GM21717 (cell line): ENCODE data around the gene TBK1.

Experiments used
- ATAC-seq: cut with Tn5 transposase; IDR thresholded peaks from one replicate; pipeline ENCODE4 v1.9.1; 2021; ENCODE audit warnings: mild to moderate bottlenecking, moderate library complexity; ENCODE audit not compliant: unreplicated experiment

Gene TBK1

DNA sequence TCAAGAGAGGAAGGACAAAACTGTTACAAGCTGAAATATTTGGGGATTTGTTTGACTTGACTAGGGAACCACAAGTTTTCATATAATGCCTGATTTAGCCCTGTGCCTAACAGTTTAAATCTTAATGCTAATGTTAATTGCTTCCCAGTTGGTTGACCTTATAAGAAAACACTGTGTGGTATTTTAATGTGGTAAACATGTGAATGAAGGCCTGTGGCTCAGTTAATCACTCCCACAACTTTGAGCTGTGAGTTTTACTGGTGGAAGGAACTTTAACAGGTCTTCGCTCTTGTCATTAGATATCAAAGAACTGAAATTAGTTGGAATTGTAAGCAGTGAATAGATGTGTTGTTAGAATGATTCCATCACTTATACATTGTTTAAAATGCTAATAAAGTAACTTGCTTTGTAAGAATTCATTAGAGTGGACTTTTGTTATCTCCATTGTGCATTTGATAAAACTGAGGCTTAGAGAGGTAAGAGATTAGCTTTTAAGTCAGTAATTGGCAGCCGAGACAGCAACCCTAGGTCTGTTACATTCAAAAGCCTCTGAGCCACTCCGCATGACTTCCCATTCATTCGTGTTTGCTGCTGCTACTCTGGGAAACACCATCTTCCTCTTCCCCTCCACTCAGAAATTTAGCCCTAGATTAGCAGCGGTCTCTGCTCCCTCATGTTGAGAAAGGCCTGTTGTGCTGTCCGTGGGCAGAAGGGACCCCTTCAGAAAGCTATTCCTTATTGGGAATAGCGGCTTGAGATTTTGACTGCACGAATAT, 1.0 kb upstream of the TBK1 start:
- ATAC-seq: no peak

DNA sequence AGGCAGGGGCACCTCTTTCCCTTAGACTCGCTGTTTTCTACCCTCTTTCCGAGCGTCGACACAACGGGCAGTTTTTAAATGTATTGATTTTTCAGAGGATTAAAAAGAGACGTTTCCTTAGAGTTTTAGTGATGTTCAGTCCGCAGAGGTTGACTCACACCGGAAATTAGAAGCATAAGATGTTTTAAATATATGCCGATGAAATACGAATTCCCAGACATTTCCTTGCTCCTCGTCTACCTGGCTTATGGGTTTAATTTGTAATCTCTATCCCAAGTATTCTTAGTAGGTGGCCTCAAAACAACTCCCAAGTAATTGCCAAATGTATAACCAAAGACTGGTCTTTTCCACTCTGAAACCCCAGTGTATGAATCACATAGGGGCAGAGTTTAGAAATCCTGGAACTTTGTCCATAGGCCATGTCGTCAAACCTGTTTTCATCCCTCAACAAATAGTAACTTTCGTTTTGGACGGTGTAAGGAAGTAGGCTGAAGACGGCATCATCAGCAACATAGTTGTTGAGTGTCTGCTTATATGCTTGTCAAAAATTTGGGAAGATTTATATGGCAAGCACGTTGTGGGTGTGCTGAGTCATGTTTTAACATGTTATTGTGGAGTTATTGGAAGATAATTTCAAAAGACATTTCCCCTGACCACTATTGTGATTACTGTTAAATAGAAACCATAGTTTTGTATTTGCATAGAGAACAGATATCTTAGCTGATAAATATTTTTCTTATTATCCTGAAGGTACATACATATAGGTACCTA, 824 bp downstream of the TBK1 start:
- no peak for ATAC-seq

DNA sequence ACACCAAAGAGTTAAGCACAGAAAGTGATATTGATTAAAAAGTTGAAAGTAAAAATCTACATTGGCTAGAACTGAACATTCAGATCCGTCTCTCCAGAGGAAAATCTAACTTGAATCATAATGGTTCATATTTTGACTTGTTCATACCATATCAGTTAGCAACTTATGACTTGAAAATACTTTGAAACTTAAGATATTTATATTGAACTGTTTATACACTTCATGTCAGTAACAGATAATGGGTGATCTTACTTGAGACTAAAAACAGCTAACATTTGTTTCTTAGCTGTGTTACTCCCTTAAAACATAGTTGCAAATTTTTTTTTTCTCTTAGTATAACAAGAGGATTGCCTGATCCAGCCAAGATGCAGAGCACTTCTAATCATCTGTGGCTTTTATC, 3.6 kb downstream of the TBK1 start:
- no peak for ATAC-seq

DNA sequence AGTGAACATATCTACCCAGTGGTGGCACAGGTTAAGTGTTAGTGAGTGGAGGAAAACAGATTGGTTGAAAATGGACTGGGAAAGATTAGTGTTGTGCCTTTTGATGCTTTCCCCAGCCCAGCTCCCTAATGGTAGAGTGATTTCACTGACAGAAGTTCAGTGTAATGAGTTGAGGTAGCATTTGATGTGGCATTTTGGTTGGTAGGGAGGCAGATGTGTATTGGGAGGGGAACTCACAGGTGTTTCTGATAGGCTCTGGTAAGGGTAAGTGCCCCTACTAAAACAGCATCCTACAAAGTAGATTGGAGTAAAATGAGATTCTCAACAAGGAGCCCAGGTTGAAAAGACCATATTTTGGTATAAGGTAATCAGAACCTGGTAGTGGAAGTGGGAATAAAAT, 4.2 kb downstream of the TBK1 start:
- ATAC-seq: no peak

DNA sequence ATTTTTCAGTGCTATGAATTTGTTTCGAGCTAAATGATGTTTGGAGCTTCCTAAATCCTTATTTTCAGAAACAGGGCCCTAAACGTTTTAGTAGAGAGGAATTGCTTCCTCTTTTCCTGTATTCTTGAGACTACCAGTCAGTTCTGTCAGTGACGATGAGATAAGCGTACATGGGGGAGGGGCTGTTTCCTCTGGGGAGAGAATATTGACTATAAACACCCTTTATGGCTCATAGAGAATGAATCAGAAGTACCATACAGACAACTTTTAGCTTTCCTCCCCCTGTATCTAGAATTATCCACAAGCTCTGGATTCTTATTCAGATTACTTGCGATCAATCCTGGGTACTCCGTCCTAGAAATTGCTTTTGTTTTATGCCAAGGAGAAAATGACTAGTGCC, 5.1 kb downstream of the TBK1 start:
- no peak for ATAC-seq

DNA sequence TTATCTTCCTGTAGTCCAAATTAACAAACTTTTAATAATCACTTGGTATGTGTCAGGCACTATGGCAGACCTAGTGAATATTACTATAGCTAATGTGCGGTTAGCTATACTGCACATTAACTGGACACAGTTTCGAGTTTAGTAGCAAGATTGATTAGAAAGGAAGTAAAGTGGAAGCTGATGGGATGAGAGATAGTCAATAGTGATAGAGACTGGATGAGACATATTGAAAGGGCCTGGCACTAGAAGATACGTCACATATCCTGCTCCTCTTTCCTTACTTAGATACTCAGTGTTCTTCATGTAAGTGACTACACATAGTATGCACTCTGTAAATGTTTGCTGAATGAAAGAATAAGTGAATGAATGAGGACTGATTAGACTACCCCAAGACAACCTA, 5.5 kb downstream of the TBK1 start:
- no peak for ATAC-seq

DNA sequence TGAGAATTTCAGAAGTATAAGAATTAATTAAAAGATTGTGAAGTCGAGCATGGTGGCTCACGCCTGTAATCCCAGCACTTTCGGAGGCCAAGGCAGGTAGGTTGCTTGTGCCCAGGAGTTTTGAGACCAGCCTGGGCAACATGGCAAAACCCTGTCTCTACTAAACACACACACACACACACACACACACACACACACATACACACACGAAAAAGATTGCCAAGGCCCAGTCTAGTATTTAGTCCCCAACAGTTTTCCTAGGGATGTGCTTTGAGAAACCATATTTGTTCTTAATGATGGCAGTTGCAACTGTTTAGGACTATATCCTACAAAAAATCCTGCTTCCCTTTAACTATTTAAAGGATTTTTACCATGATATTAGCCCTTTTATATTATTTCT, 6.0 kb downstream of the TBK1 start:
- ATAC-seq: no peak

DNA sequence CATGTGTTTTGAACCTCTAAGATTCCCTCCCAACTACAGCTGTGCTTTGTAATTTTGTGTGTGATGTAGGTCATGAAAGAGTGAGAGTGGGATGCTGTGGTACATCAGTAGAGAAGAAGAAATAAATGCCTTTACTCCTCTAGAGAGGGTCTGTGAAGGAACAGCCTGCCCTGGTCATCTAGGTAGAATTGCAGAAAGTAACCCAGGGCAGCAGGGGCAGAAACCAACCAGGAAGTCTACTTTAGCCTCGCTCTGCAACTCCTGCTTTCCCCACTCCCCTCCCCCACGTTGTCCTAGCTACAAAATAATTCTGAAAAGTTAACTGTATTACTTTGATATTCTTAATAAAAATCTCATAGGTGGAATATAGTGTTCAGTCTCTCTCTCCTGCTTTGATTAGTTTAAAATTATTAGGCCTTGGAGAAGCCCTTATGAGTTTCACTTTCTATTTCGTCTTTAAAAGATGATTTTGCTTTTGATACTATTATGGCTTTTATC, 7.5 kb downstream of the TBK1 start:
- no peak for ATAC-seq

DNA sequence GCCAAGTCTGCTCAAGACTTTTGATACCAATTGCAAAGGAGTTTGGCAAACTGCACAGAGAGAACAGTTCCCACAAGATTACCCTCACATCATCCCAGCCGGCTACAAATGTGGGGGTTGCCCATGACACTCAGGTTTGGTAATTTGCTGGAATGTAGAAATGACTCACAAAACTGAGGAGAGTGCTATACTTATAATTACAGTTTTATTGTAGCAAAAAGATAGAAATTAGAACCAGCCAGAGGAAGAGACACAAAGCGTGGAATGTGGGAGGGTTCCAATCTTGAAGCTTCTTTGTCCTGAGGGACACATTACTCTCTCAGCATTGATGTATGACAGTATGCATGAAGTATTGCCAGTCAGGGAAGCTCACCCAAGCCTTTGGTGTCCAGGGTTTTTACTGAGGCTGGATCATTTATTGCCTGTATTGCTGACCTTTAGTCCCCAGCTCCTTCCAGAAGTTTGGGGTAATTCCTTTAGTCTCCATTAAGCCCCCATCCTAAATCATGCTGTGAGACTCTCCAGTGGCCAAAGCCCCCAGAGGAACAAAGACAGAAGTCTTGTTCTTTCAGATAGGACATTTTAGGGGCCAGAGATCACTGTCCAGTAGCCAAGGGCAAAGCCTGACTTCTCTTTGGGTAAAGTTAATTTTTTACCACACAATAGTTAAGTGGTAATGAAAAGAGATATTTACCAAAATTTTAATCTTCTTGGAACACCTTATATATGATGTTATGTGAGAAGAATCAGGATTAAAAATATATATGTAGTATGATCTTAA, 9.9 kb downstream of the TBK1 start:
- ATAC-seq: no peak

DNA sequence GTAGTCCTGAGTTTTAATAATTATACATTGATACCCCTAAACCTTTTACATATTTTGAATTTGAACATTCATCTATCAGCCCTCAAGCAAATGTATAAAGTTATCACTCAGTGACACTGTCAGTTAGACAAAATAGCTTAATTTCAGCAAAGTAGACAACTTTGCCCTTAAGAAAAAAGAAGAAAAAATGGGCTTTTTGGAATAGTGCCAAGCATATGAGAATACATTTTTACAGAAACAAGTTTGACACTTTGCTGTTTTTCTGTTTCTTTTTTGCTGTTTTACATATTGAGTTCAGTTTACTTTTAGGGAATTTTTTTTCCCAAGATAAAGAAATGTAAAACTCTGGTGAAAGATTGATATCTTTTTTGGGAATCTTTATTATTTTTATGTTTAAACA, 14.3 kb downstream of the TBK1 start:
- ATAC-seq: no peak

DNA sequence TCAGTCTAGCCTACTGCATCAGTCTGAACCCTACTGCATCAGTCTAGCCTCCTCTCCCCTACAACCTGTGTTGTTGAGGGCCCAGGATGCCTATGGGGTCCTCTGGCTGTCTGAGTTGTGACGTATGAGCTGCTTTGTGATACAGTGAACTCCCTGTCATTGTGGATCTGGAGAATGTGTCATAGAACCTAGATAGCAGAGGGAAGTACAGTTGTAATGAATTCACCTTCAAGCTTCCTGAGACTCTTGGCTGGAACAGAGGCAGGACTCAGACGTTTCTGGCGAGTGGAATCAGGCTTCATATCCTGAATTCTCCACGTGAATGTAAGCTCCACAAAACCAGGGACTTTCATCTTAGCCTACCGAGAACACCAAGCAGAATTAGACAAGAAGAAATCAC, 17.0 kb downstream of the TBK1 start:
- ATAC-seq: no peak

DNA sequence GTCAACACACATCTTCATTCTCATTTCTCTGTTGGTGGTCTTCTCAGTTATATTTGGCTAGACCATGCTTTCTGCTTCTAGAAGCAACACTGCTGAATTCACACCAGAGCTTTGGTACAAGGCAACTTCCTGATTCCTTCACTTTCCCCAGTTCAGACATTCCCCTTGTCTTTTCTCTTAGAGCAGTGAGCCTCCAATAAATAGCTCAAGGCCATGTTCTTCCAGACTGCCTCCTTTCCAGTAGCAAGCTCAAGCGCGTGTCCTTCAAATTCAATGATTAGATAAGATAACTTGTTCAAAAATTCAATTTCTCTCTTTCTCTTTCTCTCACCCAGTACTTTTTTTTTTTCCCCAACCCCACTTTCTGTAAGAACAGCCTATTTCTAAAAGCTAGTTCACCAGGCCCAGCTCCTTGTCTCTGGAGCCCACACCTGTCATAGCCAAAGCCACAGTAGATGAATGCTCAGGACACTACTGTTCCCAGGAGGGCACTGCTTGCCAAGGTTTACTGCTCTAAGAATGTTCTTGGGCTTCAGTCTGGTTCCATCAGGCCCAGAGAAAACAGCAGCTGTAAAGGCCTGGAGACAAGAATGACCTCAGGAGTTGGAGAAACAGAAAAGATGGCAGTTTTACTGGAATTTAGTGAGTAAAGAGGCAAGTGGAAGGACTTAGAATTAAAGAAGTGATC, 17.7 kb downstream of the TBK1 start:
- ATAC-seq: no peak

DNA sequence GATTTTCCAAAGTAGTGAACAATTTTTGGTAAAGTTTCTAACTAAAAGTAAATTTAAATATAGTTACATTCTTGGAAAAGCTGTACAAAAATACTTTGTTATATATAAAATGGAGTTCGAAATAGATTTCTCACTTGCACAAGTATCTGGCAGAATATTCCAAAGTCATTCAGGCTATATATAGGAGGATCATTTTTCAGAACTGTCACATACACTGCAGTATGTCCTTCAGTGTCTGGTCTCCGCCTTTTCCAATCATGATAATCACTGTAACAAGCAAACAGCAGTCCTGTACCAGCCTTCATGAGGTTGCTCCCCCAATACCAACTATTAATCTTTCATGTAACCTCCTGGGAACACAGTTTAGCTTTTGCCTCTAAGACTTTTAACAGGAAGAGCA, 18.6 kb downstream of the TBK1 start:
- no peak for ATAC-seq

DNA sequence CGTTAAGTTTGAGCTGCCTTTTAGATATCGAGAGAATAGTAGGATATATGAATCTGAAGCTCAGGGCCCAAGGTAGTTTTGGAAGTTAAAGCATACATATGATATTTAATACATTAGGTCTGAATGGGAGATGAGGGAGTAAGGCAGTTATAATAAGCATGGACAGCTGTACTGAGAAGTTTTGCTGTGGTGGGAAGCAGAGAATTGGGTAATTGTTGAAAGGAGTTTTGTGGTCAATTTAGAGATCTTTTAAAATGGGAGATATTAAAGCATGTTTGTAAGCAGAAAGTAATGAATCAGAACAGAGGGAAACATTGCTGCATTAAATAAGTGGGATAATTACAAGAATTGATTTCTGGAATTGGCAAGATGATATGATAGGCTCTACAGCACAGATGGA, 21.3 kb downstream of the TBK1 start:
- ATAC-seq: no peak

DNA sequence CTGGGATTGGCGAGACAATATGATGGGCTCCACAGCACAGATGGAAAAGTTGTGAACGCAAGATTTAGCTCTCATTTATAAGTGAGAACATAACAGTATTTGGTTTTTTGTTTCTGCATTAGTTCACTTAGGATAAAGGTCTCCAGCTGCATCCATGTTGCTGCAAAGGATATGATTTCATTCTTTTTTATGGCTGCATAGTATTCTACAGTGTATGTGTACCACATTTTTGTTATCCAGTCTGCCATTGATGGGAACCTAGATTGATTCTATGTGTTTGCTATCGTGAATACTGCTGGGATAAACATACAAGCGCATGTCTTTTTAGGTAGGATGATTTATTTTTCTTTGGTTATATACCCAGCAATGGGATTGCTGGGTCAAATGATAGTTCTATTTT, 23.6 kb downstream of the TBK1 start:
- no peak for ATAC-seq

DNA sequence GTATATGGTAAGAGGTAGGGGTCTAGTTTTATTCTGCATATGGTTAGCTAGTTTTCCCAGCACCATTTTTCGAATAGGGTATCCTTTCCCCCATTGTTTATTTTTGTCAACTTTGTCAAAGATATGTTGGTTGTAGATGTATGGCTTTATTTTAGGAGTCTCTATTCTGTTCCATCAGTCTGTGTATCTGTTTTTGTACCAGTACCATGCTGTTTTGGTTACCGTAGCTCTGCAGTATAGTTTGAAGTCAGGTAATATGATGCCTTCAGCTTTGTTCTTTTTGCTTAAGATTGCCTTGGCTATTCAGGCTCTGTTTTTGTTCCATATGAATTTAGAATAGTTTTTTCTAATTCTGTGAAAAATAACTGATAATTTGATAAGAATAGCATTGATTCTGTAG, 24.9 kb downstream of the TBK1 start:
- ATAC-seq: no peak

DNA sequence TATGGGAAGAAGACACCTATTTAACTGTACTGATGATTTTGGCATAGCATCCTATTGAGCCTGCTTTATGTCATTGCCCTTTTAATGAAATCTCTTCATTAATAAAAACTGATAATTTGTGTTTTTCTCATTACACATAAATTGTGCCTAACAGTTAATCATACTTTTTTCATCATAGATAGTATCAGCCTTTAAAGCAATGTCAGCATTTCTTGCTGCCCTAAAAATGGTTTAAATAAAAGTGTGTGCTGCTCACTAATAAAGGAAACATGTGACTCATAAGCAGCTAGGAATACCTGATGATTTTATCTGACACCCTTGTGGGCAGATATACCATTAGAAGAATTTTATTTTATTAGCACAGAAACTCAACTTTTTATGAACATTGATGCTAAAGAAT, 26.7 kb downstream of the TBK1 start:
- no peak for ATAC-seq

DNA sequence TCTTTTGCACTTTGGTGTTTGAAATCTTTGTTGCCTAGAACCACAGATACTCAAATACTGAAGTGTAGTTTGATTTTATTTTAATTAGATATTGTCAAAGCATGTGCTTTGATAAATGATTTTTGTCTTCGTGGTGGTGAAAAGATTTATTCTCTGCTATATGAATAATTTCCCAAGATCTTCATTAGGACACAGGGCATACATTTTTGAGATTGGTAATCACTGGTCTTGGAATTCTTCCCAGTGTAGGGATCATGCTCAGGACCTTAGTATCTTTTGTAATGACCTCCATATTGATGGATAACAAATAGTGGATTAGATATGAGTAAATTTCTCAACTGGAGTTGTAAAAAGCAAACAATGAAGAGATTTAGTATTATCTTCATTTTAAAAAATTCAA, 28.2 kb downstream of the TBK1 start:
- ATAC-seq: no peak

DNA sequence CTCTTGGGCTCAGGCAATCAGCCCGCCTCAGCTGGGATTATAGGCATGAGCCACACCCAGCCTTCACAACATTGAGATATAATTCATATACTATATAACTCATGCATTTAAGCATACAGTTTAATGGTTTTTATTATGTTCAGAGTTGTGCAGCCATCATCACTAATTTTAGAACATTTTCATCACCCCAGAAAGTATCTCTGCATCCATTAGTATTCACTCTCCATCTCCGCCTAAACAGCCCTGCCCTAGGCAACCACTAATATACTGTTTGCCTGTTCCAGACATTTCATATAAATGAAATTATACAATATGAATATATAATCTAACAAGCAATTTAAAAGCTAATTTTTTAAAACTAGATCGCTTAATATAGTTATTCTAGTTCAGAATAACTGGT, 34.7 kb downstream of the TBK1 start:
- no peak for ATAC-seq

DNA sequence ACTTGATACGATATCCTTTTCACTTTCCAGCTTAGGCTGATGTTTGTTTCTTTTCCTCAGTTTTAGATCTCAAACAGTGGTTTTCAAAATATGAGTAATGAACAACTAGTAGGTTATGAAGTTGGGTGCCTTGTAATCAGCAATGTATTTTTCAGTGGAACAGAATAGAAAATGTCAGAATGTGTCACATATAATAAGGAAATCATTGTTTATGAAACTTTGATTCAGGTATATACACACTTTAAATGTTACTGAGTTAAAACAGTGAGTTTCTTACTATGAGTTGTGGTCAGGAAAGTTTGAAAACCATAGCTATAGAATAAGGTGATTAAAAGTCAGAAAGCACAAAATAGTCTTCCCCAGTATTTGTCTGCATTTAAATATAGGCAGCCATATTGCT, 39.8 kb downstream of the TBK1 start:
- no peak for ATAC-seq

DNA sequence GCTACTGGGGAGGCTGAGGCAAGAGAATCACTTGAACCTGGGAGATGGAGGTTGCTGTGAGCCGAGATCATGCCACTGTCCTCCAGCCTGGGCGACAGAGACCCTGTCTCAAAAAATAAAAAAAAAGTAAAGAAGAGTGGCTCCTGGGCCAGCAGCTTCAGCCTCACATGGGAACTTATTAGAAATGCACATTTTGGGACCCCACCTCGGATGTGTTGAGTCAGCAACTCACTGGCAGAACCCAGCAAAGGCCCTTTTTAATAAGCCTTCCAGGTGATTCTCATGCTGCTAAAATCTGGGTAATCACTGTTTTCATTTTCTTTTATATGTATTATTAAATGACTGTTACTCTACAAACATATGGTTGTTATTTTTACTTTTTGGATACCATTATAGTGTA, 41.6 kb downstream of the TBK1 start:
- no peak for ATAC-seq
